ENCODE results near the gene WRAP73.

WRAP73 gene

DNA sequence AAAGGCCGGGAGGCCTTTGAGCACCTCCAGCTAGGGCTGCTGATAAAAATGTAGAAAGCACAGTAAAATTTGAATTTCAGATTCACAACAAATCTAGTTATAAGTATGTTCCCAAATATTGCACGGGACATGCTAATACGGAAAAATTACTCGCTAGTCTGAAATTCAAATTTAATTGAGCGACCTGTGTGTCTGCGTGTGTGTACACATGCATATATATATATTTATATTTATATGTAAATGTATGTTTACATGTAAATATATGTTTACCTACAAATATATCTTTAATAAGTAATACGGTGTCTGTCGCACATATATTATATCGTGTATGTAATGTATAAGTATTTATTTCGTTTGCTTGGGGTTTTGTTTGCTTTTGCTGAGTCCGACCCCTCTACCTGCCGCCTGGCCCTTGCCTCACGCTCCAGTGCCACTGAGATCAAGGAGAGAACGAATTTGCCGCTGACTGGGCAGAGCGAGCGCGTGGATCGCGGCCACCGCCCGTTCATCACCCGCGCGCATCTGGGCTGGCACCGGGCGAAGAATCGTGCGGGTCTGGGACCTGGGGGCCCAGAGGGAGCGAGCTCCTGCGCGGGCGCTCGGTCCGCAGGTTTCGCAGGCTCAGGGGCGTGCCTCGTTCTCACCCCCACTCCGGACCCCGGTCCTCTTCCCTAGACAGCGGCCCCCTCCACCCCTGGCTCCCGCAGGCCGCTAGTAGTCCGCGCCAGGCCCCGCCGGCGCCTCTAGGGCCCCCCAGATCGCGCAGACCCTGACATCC is 534 bp upstream of the WRAP73 start:
- peaks cover 20% of the 10 kb centered on the region for H3K4me1 ChIP-seq (ENCODE audit: low read length)
- peak overlapping the region; percentile 87 for H3K4me2 ChIP-seq (ENCODE audit: low read length)
- H3K9ac ChIP-seq (ENCODE audit: low read length) = no peak overlapping the region
- H3K27me3 ChIP-seq (ENCODE audit: low read depth, low read length) = peaks cover 7% of the 10 kb centered on the region; the same call in 1 of the 2 replicates
- no peak overlapping the region for H3K27ac ChIP-seq (ENCODE audit: low read length)
- TF ChIP-seq, protein P1, sequence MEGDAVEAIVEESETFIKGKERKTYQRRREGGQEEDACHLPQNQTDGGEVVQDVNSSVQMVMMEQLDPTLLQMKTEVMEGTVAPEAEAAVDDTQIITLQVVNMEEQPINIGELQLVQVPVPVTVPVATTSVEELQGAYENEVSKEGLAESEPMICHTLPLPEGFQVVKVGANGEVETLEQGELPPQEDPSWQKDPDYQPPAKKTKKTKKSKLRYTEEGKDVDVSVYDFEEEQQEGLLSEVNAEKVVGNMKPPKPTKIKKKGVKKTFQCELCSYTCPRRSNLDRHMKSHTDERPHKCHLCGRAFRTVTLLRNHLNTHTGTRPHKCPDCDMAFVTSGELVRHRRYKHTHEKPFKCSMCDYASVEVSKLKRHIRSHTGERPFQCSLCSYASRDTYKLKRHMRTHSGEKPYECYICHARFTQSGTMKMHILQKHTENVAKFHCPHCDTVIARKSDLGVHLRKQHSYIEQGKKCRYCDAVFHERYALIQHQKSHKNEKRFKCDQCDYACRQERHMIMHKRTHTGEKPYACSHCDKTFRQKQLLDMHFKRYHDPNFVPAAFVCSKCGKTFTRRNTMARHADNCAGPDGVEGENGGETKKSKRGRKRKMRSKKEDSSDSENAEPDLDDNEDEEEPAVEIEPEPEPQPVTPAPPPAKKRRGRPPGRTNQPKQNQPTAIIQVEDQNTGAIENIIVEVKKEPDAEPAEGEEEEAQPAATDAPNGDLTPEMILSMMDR (IDR thresholded peaks at IDR 0.05; ENCODE audit: low read depth, low read length) = no peak
- TF ChIP-seq EZH2phosphoT487 (IDR thresholded peaks at IDR 0.05; ENCODE audit: low read depth) = no peak
- H3K4me3 ChIP-seq (ENCODE audit: low read length) = peak overlapping the region; percentile 99
- H2AFZ ChIP-seq (ENCODE audit: low read depth, low read length) = 0 out of 2 replicates have a peak overlapping the region, but pooled peaks have one; percentile 6
- peaks cover 21% of the 10 kb centered on the region for H3K36me3 ChIP-seq (replicated peaks; ENCODE audit: low read depth, low read length)
- no peaks in the 10 kb centered on the region for H4K20me1 ChIP-seq (ENCODE audit: insufficient read depth, low read length)
- no peaks in the 10 kb centered on the region for H3K9me3 ChIP-seq (ENCODE audit: insufficient read depth, low read length)
- peaks cover 9% of the 10 kb centered on the region for H3K79me2 ChIP-seq (ENCODE audit: low read length)

- Histone ChIP-seq H3K79me2 (ENCODE audit: low read length) (peaks cover 9% of the 10 kb centered on the region), H3K9me3 (ENCODE audit: insufficient read depth, low read length) (no peaks in the 10 kb centered on the region), H3K27ac (ENCODE audit: low read length) (no peak overlapping the region), H3K4me3 (ENCODE audit: low read length) (no peak overlapping the region), H2AFZ (ENCODE audit: low read depth, low read length) (no peak overlapping the region), H3K9ac (ENCODE audit: low read length) (no peak overlapping the region), H3K27me3 (ENCODE audit: low read depth, low read length) (no peaks in the 10 kb centered on the region), H4K20me1 (ENCODE audit: insufficient read depth, low read length) (no peaks in the 10 kb centered on the region), H3K4me1 (ENCODE audit: low read length) (peaks cover 17% of the 10 kb centered on the region), H3K36me3 (replicated peaks; ENCODE audit: low read depth, low read length) (peaks cover 31% of the 10 kb centered on the region), H3K4me2 (ENCODE audit: low read length) (no peak overlapping the region)
- TF ChIP-seq EZH2phosphoT487 (IDR thresholded peaks at IDR 0.05; ENCODE audit: low read depth) = no peak
- TF ChIP-seq, protein P1 (IDR thresholded peaks at IDR 0.05; ENCODE audit: low read depth, low read length) = no peak
Observed at GRCh38 chr1:3646596-3646995, 3.3 kb downstream of the WRAP73 start.

GRCh38 chr1:3645666-3646355 is 4.1 kb downstream of the WRAP73 start:
- Histone ChIP-seq H3K9me3 (ENCODE audit: insufficient read depth, low read length) (no peaks in the 10 kb centered on the region), H2AFZ (ENCODE audit: low read depth, low read length) (no peak overlapping the region), H3K9ac (ENCODE audit: low read length) (no peak overlapping the region), H3K4me1 (ENCODE audit: low read length) (peaks cover 17% of the 10 kb centered on the region), H3K36me3 (replicated peaks; ENCODE audit: low read depth, low read length) (peaks cover 31% of the 10 kb centered on the region), H3K27ac (ENCODE audit: low read length) (no peak overlapping the region), H4K20me1 (ENCODE audit: insufficient read depth, low read length) (no peaks in the 10 kb centered on the region), H3K79me2 (ENCODE audit: low read length) (peaks cover 9% of the 10 kb centered on the region), H3K4me2 (ENCODE audit: low read length) (no peak overlapping the region), H3K4me3 (ENCODE audit: low read length) (no peak overlapping the region), H3K27me3 (ENCODE audit: low read depth, low read length) (no peaks in the 10 kb centered on the region)
- TF ChIP-seq, protein P1 (IDR thresholded peaks at IDR 0.05; ENCODE audit: low read depth, low read length) = no peak
- no peak for TF ChIP-seq EZH2phosphoT487 (IDR thresholded peaks at IDR 0.05; ENCODE audit: low read depth)

- Histone ChIP-seq H3K9me3 (ENCODE audit: insufficient read depth, low read length) (no peaks in the 10 kb centered on the region), H3K27ac (ENCODE audit: low read length) (no peak overlapping the region), H2AFZ (ENCODE audit: low read depth, low read length) (no peak overlapping the region), H4K20me1 (ENCODE audit: insufficient read depth, low read length) (no peaks in the 10 kb centered on the region), H3K36me3 (replicated peaks; ENCODE audit: low read depth, low read length) (peaks cover 31% of the 10 kb centered on the region), H3K4me3 (ENCODE audit: low read length) (no peak overlapping the region), H3K4me1 (ENCODE audit: low read length) (peaks cover 17% of the 10 kb centered on the region), H3K27me3 (ENCODE audit: low read depth, low read length) (no peaks in the 10 kb centered on the region), H3K4me2 (ENCODE audit: low read length) (no peak overlapping the region), H3K79me2 (ENCODE audit: low read length) (peaks cover 9% of the 10 kb centered on the region), H3K9ac (ENCODE audit: low read length) (no peak overlapping the region)
- TF ChIP-seq, protein P1 (IDR thresholded peaks at IDR 0.05; ENCODE audit: low read depth, low read length) = no peak
- no peak for TF ChIP-seq EZH2phosphoT487 (IDR thresholded peaks at IDR 0.05; ENCODE audit: low read depth)
Observed at GRCh38 chr1:3645247-3645646, 4.7 kb downstream of the WRAP73 start.

Measured in OCI-LY3 (cell line).